Activated B cell treated with CpG ODN at 0.5 μM for 24 hours (primary cell): ENCODE measurements around the gene NCAPH2. TPM values are rescaled to one million over a fixed set of nuclear protein-coding genes. Genes with fewer than 3 reads are reported as not detected.

ENCODE experiments used
- ATAC-seq: fragments of 200-7000 bp; cut with Tn5 transposase; one replicate; pipeline ENCODE4 v1.10.0; 2021; ENCODE audit warnings: low read depth, mild to moderate bottlenecking, moderate library complexity
- CTCF ChIA-PET: fragments of 350-600 bp; sonication (Branson Sonifier 250); formaldehyde crosslinking; loops from one replicate; lab custom pipeline; 2021; ENCODE audit warnings: antibody characterized with exemption; lab: Charles Lee
- POLR2A ChIA-PET: fragments of 350-600 bp; sonication (Branson Sonifier 250); formaldehyde crosslinking; loops from one replicate; lab custom pipeline; 2021; ENCODE audit warnings: antibody characterized with exemption; lab: Charles Lee
- DNase-seq: peaks from one replicate; pipeline ENCODE4 v3.0.0; 2022
- H3K27ac Mint-ChIP-seq: one replicate; pipeline ENCODE4 v1.8.0; 2020; ENCODE audit warnings: mixed read lengths
- H3K27me3 Mint-ChIP-seq: one replicate; pipeline ENCODE4 v1.8.0; 2021; ENCODE audit warnings: mixed read lengths
- H3K36me3 Mint-ChIP-seq: one replicate; pipeline ENCODE4 v1.8.0; 2021; ENCODE audit warnings: low read depth, mixed read lengths
- H3K4me1 Mint-ChIP-seq: one replicate; pipeline ENCODE4 v1.8.0; 2021; ENCODE audit warnings: mixed read lengths
- H3K4me3 Mint-ChIP-seq: one replicate; pipeline ENCODE4 v1.8.0; 2020; ENCODE audit warnings: mild to moderate bottlenecking, mixed read lengths
- H3K9me3 Mint-ChIP-seq: one replicate; pipeline ENCODE4 v1.8.0; 2020; ENCODE audit warnings: mixed read lengths
- CTCF ChIP-seq: fragments of 200-600 bp; IDR thresholded peaks from one replicate; pipeline ENCODE4 v1.8.0; 2022; ENCODE audit warnings: antibody characterized with exemption, mild to moderate bottlenecking
- intact Hi-C: fragments of 100-400 bp; cut with micrococcal nuclease; formaldehyde crosslinking; loops from one replicate; pipeline ENCODE4 v1.15.1; 2024
- total RNA-seq: library from RNA; stranded (reverse); gene quantifications from 2 replicates; pipeline ENCODE4 v1.2.3, GENCODE V29; 2022

NCAPH2 gene
- total RNA-seq, 1 donor from 2014 or later, result 68.2 TPM

GRCh38 chr22:50525858-50526107 is 17.8 kb downstream of the NCAPH2 start:
- ChIA-PET CTCF (interaction anchor here (0.7 to 2.1 kb wide), 36 partner anchors 9 to 600 kb away, joined by 3 to 46 read pairs (median 6); partner anchors contain the start of genes CHKB, CPT1B, HDAC10 and KLHDC7B), POLR2A (interaction anchor here (0.6 to 13.6 kb wide), 37 partner anchors 9 to 601 kb away, joined by 3 to 946 read pairs (median 5); partner anchors contain the start of genes ADM2, ARSA, CHKB and HDAC10)
- peaks cover 33% of the 10 kb centered on the region for H3K4me1 Mint-ChIP-seq
- H3K27me3 Mint-ChIP-seq, result no peaks in the 10 kb centered on the region
- intact Hi-C loops, result loop anchor here (1.0 to 5.0 kb wide), 10 partner anchors 17 to 598 kb away; partner anchors contain the start of genes CHKB, NCAPH2, SBF1 and SYCE3
- peak overlapping the region; percentile 81 for H3K4me3 Mint-ChIP-seq
- H3K27ac Mint-ChIP-seq, result peak overlapping the region; percentile 59
- DNase-seq, result no peak
- TF ChIP-seq CTCF, result no peak
- no peaks in the 10 kb centered on the region for H3K9me3 Mint-ChIP-seq
- ATAC-seq, result no peak
- H3K36me3 Mint-ChIP-seq, result peaks cover 38% of the 10 kb centered on the region

DNA sequence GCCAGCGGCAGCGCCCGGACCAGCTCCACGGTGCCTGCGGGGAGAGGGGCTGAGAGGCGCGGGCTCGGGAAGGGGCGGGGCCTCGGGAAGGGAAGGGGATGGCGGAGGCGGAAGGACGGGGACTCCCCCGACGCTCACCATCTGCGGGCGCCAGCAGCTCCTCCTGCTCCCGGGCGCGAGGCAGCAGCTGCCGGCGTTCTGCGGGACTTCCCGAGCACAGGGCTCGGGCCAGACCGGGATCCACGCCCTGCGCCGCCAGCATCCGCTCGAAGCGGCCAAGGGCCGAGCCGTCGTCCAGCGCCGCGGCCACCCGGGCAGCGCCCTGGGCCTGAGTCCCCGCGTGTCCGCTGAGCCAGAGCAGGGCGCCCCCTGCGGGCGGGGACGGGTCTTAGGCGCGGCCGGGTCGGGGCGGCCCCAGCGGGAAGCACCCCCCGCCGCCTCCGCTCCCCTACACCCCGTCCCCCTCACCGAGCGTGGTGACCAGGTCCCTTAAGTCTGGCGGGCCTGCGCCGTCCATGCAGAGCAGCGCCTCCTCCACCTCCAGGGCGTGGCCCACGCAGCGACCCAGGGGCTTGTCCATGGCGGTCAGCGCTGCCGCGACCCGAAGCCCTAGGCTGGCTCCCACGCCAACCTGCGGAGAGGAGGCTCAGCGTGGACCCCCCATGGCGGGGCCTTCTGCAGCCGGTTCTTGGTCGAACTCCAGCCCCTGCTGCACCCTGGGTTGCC is 18.2 kb downstream of the NCAPH2 start:
- Mint-ChIP-seq H3K4me3 (peak overlapping the region; percentile 84), H3K27ac (peak overlapping the region; percentile 90), H3K27me3 (no peaks in the 10 kb centered on the region), H3K4me1 (peaks cover 33% of the 10 kb centered on the region), H3K36me3 (peaks cover 35% of the 10 kb centered on the region), H3K9me3 (no peaks in the 10 kb centered on the region)
- CTCF ChIA-PET, result interaction anchor here (0.6 to 2.1 kb wide), 38 partner anchors 8 to 601 kb away, joined by 3 to 46 read pairs (median 5); partner anchors contain the start of genes CHKB, CPT1B, HDAC10 and KLHDC7B
- no peak for TF ChIP-seq CTCF
- DNase-seq (peak; percentile 88), ATAC-seq (peak; percentile 28)
- POLR2A ChIA-PET, result interaction anchor here (0.6 to 13.6 kb wide), 33 partner anchors 8 to 602 kb away, joined by 3 to 946 read pairs (median 5); partner anchors contain the start of genes ADM2, ARSA, CHKB and HDAC10
- intact Hi-C loops, result loop anchor here (1.0 to 5.0 kb wide), 4 partner anchors 18 to 599 kb away; partner anchors contain the start of gene SYCE3

DNA sequence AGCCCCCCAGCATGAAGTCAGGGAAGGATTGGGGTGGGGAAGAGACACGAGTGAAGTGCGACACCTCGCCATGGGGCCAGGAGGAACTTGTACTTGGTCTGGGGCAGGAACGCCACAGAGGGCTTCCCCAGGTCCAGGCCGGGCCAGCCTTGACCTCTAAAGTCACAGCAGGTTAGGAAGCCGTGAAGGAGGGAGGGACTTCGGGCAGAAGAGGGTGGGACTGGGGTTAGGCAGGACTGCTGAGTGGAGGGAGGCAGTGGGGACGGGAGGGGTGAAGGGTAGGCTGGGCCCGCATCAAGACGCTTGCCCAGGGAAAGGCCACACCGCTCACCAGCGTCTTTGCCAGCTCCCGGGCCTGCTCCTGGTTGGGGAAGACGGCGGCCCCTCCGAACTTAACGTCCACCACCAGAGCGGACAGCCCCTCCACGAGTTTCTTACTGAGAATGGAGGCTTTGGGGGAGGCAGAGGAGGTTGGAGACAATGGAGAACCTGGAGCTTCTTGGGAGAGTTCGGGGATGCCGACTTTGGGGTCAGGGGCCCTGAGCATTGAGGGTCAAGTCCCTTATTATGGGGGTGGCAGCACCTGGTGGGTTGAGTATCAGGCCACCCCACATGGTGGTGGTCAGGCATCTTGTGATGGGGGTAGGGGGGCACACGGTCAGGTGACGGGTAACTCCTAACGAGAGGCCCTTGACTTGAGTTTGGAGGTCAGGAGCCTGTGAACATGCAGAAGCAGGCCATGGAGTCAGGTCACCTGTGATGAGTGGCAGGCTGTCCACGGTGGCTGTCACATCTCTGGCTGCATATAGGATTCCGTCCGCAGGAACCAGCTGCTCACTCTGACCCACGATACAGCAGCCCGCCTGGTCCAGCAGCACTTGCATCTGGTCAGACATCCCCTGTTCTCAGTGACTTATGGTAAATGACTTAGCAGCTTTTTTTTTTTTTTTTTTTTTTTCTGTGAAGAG is 19.1 kb downstream of the NCAPH2 start:
- H3K9me3 Mint-ChIP-seq, result no peaks in the 10 kb centered on the region
- intact Hi-C loops, result loop anchor here (1.0 to 5.0 kb wide), 4 partner anchors 17 to 600 kb away; partner anchors contain the start of gene SYCE3
- TF ChIP-seq CTCF, result no peak
- no peaks in the 10 kb centered on the region for H3K27me3 Mint-ChIP-seq
- H3K4me3 Mint-ChIP-seq, result peak overlapping the region; percentile 84
- H3K4me1 Mint-ChIP-seq, result peaks cover 33% of the 10 kb centered on the region
- ChIA-PET POLR2A (interaction anchor here (0.6 to 13.6 kb wide), 14 partner anchors 7 to 737 kb away, joined by 3 to 946 read pairs (median 26); partner anchors contain the start of genes CHKB, KLHDC7B, LMF2 and NCAPH2), CTCF (interaction anchor here (0.6 to 1.1 kb wide), 6 partner anchors 11 to 37 kb away, joined by 3 to 5 read pairs (median 3); partner anchors contain the start of genes LMF2, NCAPH2 and SYCE3)
- H3K36me3 Mint-ChIP-seq, result peaks cover 31% of the 10 kb centered on the region
- H3K27ac Mint-ChIP-seq, result peak overlapping the region; percentile 90
- ATAC-seq (peak; percentile 6), DNase-seq (no peak)

- no peak for DNase-seq
- no peak for ATAC-seq
- intact Hi-C loops, result loop anchor here (5.0 kb wide), 1 partner anchor 601 kb away; no protein-coding TSS in a partner anchor
Observed at GRCh38 chr22:50527921-50528681, 20.1 kb downstream of the NCAPH2 start.

More at GRCh38 chr22:50527921-50528681, 20.1 kb downstream of the NCAPH2 start:
- ChIA-PET POLR2A (interaction anchor here (0.6 to 13.6 kb wide), 11 partner anchors 17 to 337 kb away, joined by 3 to 946 read pairs (median 43); partner anchors contain the start of genes CHKB, KLHDC7B, LMF2 and NCAPH2), CTCF (interaction anchor here (0.9 to 1.1 kb wide), 4 partner anchors 11 to 36 kb away, joined by 3 to 4 read pairs (median 3); partner anchors contain the start of gene SYCE3)
- peak overlapping the region; percentile 90 for H3K27ac Mint-ChIP-seq
- H3K27me3 Mint-ChIP-seq, result no peaks in the 10 kb centered on the region
- peaks cover 40% of the 10 kb centered on the region for H3K4me1 Mint-ChIP-seq
- no peaks in the 10 kb centered on the region for H3K9me3 Mint-ChIP-seq
- TF ChIP-seq CTCF, result no peak
- H3K36me3 Mint-ChIP-seq, result peaks cover 25% of the 10 kb centered on the region
- H3K4me3 Mint-ChIP-seq, result peak overlapping the region; percentile 84
